Measurements from ENCODE around the gene CAMKK2. TPM values are rescaled to one million over a fixed set of nuclear protein-coding genes. Genes with fewer than 3 reads are reported as not detected.
"Not testable (repeated sequence)": the region's sequence is repeated elsewhere in the genome, so short reads cannot be mapped to it uniquely, and the experiment has no call there.

Gene CAMKK2
- total RNA-seq, 4 donors from 2014 or later, result 24.9 to 58.2 (median 38.5) TPM

- ATAC-seq (ENCODE audit: low FRiP score) (no peak), DNase-seq (ENCODE audit: low spot score) (no peak)
- TF ChIP-seq, protein P1, sequence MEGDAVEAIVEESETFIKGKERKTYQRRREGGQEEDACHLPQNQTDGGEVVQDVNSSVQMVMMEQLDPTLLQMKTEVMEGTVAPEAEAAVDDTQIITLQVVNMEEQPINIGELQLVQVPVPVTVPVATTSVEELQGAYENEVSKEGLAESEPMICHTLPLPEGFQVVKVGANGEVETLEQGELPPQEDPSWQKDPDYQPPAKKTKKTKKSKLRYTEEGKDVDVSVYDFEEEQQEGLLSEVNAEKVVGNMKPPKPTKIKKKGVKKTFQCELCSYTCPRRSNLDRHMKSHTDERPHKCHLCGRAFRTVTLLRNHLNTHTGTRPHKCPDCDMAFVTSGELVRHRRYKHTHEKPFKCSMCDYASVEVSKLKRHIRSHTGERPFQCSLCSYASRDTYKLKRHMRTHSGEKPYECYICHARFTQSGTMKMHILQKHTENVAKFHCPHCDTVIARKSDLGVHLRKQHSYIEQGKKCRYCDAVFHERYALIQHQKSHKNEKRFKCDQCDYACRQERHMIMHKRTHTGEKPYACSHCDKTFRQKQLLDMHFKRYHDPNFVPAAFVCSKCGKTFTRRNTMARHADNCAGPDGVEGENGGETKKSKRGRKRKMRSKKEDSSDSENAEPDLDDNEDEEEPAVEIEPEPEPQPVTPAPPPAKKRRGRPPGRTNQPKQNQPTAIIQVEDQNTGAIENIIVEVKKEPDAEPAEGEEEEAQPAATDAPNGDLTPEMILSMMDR (IDR thresholded peaks at IDR 0.05), result no peak
These were observed 32.4 kb downstream of the CAMKK2 start for GRCh38 chr12:121264135-121264534.

DNA sequence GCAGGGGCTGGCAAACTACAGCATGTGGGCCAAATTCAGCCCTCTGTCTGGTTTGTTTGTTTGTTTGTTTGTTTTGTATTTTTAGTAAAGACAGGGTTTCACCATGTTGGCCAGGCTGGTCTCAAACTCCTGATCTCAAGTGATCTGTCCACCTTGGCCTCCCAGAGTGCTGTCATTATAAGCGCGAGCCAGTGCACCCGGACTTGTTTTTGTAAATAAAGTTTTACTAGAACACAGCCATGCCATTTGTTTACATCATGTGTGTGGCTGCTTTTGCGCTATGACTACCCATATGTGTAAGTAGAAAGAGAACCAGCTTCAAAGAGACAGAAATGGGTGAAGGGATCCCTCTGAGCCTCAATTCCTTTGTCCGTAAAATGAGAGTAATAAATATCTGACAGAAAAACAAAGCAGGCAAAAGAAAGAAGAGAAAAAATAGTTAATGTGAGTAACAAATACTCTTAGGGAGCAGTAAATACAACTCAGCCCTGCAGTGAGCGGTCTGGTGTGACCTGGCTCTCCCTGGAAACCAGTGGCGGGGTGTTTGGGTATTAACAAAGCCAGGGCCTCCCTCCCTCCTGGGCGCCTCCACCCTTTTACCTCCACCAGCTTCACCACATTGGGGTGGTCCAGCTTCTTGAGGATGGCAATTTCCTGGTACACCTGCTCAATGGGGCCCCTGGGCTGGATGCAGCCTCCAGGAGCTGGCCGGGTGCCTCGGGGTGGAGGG is 33.1 kb downstream of the CAMKK2 start:
- no peak for ATAC-seq (ENCODE audit: low FRiP score)
- TF ChIP-seq, protein P1 (IDR thresholded peaks at IDR 0.05), result no peak
- DNase-seq (ENCODE audit: low spot score), result no peak

DNA sequence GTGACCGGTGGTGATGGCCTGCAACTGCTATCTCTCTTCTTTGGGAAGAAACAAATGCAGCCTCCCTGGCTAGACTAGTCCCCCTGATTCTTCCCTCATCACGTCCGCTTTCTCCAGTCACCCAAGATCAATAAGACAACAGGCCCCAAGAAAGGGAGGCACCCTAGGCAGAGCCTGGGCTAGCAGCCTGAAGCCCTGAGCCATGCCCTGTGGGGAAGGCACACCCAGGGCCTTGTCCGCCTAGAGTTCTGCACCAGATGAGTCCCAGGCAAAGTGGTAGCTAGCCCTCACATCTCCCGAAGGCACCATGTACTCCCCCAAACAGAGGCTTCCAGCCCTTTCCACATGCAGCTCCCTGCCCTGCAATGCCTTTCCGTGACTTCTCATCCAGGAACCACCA is 35.1 kb downstream of the CAMKK2 start:
- DNase-seq (ENCODE audit: low spot score), result no peak
- TF ChIP-seq, protein P1 (IDR thresholded peaks at IDR 0.05), result no peak
- ATAC-seq (ENCODE audit: low FRiP score), result no peak

- TF ChIP-seq, protein P1 (IDR thresholded peaks at IDR 0.05), result no peak
- ATAC-seq (ENCODE audit: low FRiP score), result no peak
- DNase-seq (ENCODE audit: low spot score), result no peak
These were observed 36.4 kb downstream of the CAMKK2 start for GRCh38 chr12:121260091-121260490.

GRCh38 chr12:121259074-121259473 is 37.4 kb downstream of the CAMKK2 start:
- no peak for ATAC-seq (ENCODE audit: low FRiP score)
- TF ChIP-seq, protein P1 (IDR thresholded peaks at IDR 0.05), result no peak
- no peak for DNase-seq (ENCODE audit: low spot score)

GRCh38 chr12:121257704-121258449 is 38.6 kb downstream of the CAMKK2 start:
- not testable (repeated sequence) for ATAC-seq (ENCODE audit: low FRiP score); DNase-seq (ENCODE audit: low spot score)

- TF ChIP-seq, protein P1 (IDR thresholded peaks at IDR 0.05), result no peak
- no peak for DNase-seq (ENCODE audit: low spot score)
- ATAC-seq (ENCODE audit: low FRiP score), result no peak
These were observed 41.1 kb downstream of the CAMKK2 start for GRCh38 chr12:121255433-121255832.
